Panc1 (cell line): Measurements from ENCODE around the gene PARD3.

ENCODE experiments used
- SIN3A ChIP-seq: IDR thresholded peaks from 2 replicates; pipeline ENCODE4 v1.6.1; 2012; ENCODE audit warnings: low read depth, mild to moderate bottlenecking, low read length, moderate library complexity, borderline replicate concordance; ENCODE audit not compliant: insufficient read depth
- TF ChIP-seq, protein P1 (sequence below): fragments of 450-650 bp; IDR thresholded peaks from 2 replicates; pipeline ENCODE4 v1.5.1; 2017; ENCODE audit warnings: mild to moderate bottlenecking
- TF ChIP-seq, protein P2 (sequence below), 2 experiments: IDR thresholded peaks; 2 replicates each; pipeline ENCODE4 v1.6.1; 2011 to 2012; ENCODE audit warnings: low read depth in 2 of 2, control low read depth in 1 of 2, low read length in 1 of 2, mild to moderate bottlenecking in 1 of 2, moderate library complexity in 1 of 2; ENCODE audit not compliant: insufficient read depth in 1 of 2

DNA sequence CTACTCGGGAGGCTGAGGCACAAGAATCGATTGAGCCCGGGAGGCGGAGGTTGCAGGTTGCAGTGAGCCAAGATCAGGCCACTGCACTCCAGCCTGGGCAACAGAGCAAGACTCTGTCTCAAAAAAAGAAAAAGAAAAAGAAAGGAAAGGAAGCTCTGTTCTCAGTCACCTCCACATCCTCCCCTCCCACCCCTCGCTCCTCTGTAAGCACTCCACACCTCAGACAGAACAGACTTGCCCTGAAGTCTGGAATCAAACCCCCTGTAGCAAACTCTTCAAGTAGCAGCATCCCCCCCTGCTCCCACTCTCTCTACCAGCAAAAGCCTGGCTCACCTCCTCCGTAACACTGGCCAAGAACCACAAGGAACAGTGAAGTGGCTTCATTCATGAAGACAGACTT, 66.7 kb downstream of the PARD3 start:
- TF ChIP-seq SIN3A, result no peak
- TF ChIP-seq, protein P1, sequence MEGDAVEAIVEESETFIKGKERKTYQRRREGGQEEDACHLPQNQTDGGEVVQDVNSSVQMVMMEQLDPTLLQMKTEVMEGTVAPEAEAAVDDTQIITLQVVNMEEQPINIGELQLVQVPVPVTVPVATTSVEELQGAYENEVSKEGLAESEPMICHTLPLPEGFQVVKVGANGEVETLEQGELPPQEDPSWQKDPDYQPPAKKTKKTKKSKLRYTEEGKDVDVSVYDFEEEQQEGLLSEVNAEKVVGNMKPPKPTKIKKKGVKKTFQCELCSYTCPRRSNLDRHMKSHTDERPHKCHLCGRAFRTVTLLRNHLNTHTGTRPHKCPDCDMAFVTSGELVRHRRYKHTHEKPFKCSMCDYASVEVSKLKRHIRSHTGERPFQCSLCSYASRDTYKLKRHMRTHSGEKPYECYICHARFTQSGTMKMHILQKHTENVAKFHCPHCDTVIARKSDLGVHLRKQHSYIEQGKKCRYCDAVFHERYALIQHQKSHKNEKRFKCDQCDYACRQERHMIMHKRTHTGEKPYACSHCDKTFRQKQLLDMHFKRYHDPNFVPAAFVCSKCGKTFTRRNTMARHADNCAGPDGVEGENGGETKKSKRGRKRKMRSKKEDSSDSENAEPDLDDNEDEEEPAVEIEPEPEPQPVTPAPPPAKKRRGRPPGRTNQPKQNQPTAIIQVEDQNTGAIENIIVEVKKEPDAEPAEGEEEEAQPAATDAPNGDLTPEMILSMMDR, result no peak
- TF ChIP-seq, protein P2, sequence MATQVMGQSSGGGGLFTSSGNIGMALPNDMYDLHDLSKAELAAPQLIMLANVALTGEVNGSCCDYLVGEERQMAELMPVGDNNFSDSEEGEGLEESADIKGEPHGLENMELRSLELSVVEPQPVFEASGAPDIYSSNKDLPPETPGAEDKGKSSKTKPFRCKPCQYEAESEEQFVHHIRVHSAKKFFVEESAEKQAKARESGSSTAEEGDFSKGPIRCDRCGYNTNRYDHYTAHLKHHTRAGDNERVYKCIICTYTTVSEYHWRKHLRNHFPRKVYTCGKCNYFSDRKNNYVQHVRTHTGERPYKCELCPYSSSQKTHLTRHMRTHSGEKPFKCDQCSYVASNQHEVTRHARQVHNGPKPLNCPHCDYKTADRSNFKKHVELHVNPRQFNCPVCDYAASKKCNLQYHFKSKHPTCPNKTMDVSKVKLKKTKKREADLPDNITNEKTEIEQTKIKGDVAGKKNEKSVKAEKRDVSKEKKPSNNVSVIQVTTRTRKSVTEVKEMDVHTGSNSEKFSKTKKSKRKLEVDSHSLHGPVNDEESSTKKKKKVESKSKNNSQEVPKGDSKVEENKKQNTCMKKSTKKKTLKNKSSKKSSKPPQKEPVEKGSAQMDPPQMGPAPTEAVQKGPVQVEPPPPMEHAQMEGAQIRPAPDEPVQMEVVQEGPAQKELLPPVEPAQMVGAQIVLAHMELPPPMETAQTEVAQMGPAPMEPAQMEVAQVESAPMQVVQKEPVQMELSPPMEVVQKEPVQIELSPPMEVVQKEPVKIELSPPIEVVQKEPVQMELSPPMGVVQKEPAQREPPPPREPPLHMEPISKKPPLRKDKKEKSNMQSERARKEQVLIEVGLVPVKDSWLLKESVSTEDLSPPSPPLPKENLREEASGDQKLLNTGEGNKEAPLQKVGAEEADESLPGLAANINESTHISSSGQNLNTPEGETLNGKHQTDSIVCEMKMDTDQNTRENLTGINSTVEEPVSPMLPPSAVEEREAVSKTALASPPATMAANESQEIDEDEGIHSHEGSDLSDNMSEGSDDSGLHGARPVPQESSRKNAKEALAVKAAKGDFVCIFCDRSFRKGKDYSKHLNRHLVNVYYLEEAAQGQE (IDR thresholded peaks at IDR 0.05; ENCODE audit: insufficient read depth in 1 of 2, low read depth in 2 of 2, low read length in 1 of 2), result no peak
